HG02571 (cell line): Measurements from ENCODE around the gene PTPRN2.
"Not testable (repeated sequence)": the region's sequence is repeated elsewhere in the genome, so short reads cannot be mapped to it uniquely, and the experiment has no call there.

Experiments used
- ATAC-seq: cut with Tn5 transposase; IDR thresholded peaks from one replicate; pipeline ENCODE4 v1.9.1; 2021; ENCODE audit warnings: mild to moderate bottlenecking, moderate library complexity; ENCODE audit not compliant: unreplicated experiment

The PTPRN2 gene

GRCh38 chr7:158424531-158424930 is 163.1 kb downstream of the PTPRN2 start:
- no peak for ATAC-seq

- ATAC-seq: no peak
These were observed 163.6 kb downstream of the PTPRN2 start for GRCh38 chr7:158424011-158424410.

GRCh38 chr7:158422887-158423560 is 164.6 kb downstream of the PTPRN2 start:
- no peak for ATAC-seq

- ATAC-seq: no peak
These were observed 165.3 kb downstream of the PTPRN2 start for GRCh38 chr7:158422196-158422886.

GRCh38 chr7:158421361-158421760 is 166.3 kb downstream of the PTPRN2 start:
- no peak for ATAC-seq

- ATAC-seq: no peak
These were observed 166.9 kb downstream of the PTPRN2 start for GRCh38 chr7:158420591-158421340.

- no peak for ATAC-seq
These were observed 168.3 kb downstream of the PTPRN2 start for GRCh38 chr7:158419238-158419785.

- not testable (repeated sequence) for ATAC-seq
These were observed 169.2 kb downstream of the PTPRN2 start for GRCh38 chr7:158418395-158418794.

- ATAC-seq: no peak
These were observed 171.2 kb downstream of the PTPRN2 start for GRCh38 chr7:158416283-158416933.

GRCh38 chr7:158415316-158415715 is 172.3 kb downstream of the PTPRN2 start:
- ATAC-seq: no peak

- ATAC-seq: no peak
These were observed 173.1 kb downstream of the PTPRN2 start for GRCh38 chr7:158414486-158414961.

GRCh38 chr7:158414002-158414401 is 173.6 kb downstream of the PTPRN2 start:
- no peak for ATAC-seq

GRCh38 chr7:158411232-158411950 is 176.2 kb downstream of the PTPRN2 start:
- no peak for ATAC-seq

GRCh38 chr7:158410720-158411119 is 176.9 kb downstream of the PTPRN2 start:
- no peak for ATAC-seq

GRCh38 chr7:158409816-158410330 is 177.8 kb downstream of the PTPRN2 start:
- no peak for ATAC-seq

- no peak for ATAC-seq
These were observed 178.5 kb downstream of the PTPRN2 start for GRCh38 chr7:158409120-158409519.

- no peak for ATAC-seq
These were observed 179.2 kb downstream of the PTPRN2 start for GRCh38 chr7:158408318-158408920.

GRCh38 chr7:158407581-158408317 is 179.9 kb downstream of the PTPRN2 start:
- no peak for ATAC-seq

GRCh38 chr7:158406801-158407200 is 180.8 kb downstream of the PTPRN2 start:
- ATAC-seq: no peak
